Measurements from ENCODE around the gene ZPBP. TPM values are rescaled to one million over a fixed set of nuclear protein-coding genes. Genes with fewer than 3 reads are reported as not detected.
"Not testable (repeated sequence)": the region's sequence is repeated elsewhere in the genome, so short reads cannot be mapped to it uniquely, and the experiment has no call there.

The ZPBP gene
- total RNA-seq, 1 donor from 2014 or later = not detected

DNA sequence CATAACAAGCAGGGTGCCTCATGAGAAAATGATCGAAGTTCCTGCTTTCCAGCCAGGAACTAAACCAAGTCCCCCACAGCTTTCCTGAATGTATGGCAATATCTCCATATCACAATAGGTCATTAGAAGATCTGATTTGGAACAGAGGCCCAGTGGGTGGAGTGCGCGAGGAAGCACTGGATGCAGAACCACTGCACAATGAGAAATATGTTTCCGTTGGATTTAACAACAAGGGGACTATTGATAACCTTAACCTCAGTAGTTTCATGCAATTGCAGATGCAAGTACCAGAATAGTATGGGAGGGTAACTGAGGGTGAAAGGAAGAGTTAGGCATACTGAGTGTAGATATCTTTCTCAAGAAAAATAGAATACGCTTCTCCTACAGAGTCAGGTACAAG lies 45.3 kb downstream of the ZPBP start:
- DNase-seq (ENCODE audit: low read depth) = no peak

GRCh38 chr7:50041165-50041564 lies 51.9 kb downstream of the ZPBP start:
- not testable (repeated sequence) for DNase-seq (ENCODE audit: low read depth)

- DNase-seq (ENCODE audit: low read depth) = no peak
Measured at GRCh38 chr7:50037086-50037485, 56.0 kb downstream of the ZPBP start.

- no peak for DNase-seq (ENCODE audit: low read depth)
Measured at GRCh38 chr7:50022991-50023390, 70.1 kb downstream of the ZPBP start.

GRCh38 chr7:50022451-50022850 lies 70.6 kb downstream of the ZPBP start:
- DNase-seq (ENCODE audit: low read depth) = no peak

DNA sequence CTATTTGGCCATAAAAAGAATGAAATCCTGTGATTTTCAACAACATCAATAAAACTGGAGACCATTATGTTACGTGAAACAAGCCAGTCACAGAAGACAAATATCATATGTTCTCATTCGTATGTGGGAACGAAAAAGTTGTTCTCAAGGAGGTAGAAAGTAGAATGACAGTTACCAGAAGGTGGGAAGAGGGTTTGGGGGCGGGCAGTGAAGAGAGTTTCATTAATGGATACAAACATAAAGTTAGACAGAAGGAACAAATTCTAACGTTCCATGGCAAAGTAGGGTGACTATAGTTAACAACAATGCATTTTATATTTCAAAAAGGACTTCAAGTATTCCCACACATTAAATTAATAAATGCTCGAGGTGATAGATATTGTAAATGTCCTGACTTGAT lies 97.4 kb downstream of the ZPBP start:
- DNase-seq (ENCODE audit: low read depth) = no peak

DNA sequence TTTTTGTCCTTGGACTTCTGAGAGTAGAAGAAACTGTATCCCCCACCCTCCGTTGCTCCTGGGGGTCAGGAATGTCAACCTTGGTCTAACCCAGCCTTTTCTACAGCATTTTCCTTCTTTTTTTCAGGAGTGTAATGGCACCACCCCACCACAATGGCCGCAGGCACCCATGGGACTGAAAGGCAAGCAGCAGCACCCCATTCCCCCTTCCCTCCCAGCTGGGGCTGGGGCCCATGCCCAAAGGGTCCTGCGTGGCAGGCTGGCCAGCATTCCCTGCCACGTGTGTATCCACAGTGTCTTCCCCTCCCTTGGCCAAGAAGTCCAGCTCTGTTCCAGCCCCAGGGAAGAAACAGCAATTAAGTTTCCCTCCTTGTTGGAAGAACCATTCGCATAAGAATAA lies 106.9 kb downstream of the ZPBP start:
- no peak for DNase-seq (ENCODE audit: low read depth)

- DNase-seq (ENCODE audit: low read depth) = no peak
Measured at GRCh38 chr7:49980465-49980864, 112.6 kb downstream of the ZPBP start.

DNA sequence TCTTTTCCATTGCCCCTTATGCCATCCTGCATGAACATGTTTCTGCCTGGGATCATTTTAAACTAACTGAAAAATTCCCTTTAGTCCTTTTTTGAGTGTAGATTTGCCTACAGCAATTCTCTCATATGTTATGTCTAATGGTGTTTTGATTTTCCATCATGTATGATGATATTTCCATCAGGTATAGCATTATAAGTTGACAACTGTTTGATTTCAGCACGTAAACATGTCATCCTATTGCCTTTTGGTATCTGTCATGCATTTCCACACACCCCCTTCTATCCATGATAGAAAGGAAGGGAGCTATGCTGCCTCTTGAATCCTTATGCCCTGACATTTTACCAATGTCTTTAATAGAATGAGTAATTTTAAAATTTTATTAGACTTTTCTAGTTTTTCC lies 116.8 kb downstream of the ZPBP start:
- no peak for DNase-seq (ENCODE audit: low read depth)

DNA sequence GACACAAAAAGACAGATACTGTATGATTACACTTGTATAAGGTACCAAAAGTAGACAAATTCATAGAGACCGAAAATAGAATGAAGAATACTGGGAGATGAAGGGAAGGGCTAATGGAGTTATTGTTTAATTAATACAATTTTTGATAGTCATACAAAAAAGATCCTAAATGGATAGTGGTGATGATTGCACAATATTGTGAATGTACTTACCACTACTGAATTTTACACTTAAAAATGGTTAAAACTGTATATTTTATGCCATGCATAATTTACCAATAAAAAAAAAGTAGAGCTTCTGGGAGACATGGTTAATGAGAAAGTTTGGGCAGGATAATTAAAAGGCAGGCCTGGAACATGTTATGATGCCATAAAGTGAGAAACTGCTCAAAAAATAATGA lies 119.0 kb downstream of the ZPBP start:
- DNase-seq (ENCODE audit: low read depth) = no peak

- DNase-seq (ENCODE audit: low read depth) = no peak
Measured at GRCh38 chr7:49937608-49938007, 155.4 kb downstream of the ZPBP start.

- no peak for DNase-seq (ENCODE audit: low read depth)
Measured at GRCh38 chr7:49931627-49932026, 161.4 kb downstream of the ZPBP start.

DNA sequence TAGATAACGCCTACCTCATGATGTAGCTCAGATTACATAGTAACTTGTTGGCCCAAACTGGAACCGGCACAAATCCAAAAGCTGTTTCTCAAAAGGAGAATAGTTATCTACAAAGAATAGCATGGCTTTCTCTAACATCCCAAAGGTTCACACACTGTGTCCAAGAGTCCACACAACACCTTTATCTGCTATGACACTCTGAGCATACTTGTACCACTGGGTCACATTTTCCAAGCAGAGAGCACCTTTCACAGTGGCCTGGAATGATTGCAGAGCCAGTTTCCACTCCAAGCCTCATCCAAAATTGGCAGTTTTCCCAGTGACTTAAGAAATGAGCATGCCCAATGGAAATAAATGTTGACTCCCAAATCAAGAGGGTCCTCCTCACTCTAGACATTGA lies 164.3 kb downstream of the ZPBP start:
- no peak for DNase-seq (ENCODE audit: low read depth)

- DNase-seq (ENCODE audit: low read depth) = no peak
Measured at GRCh38 chr7:49927631-49928030, 165.4 kb downstream of the ZPBP start.

DNA sequence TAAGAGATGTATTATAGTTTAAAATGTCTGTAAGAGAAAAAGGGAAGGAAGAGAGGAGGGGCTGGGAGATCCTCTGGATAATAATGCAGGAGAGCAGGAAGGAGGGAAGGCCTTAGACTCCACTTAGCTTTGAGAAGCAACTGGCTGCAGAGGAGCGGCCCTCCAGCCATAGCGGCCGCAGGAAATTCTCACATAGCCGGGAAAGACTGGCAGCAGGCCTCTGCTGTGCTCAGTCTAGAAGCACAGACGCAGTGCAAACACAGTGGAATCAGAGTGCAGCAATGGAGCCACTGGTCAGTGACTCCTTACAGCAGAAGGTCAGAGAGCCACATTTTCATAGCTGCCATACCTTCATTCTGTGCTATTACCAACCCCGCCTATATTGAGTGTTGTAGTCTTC lies 166.3 kb downstream of the ZPBP start:
- no peak for DNase-seq (ENCODE audit: low read depth)

DNA sequence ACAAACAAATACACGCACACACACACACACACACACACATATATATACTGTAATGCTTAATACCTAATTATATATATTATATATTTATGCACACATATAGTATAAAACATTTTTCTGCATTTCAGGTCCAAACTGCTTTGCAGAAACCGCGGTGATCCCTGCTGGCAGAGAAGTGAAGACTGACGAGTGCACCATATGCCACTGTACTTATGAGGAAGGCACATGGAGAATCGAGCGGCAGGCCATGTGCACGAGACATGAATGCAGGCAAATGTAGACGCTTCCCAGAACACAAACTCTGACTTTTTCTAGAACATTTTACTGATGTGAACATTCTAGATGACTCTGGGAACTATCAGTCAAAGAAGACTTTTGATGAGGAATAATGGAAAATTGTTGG lies 181.1 kb downstream of the ZPBP start:
- no peak for DNase-seq (ENCODE audit: low read depth)

GRCh38 chr7:49894543-49894942 lies 198.5 kb downstream of the ZPBP start:
- DNase-seq (ENCODE audit: low read depth) = no peak

DNA sequence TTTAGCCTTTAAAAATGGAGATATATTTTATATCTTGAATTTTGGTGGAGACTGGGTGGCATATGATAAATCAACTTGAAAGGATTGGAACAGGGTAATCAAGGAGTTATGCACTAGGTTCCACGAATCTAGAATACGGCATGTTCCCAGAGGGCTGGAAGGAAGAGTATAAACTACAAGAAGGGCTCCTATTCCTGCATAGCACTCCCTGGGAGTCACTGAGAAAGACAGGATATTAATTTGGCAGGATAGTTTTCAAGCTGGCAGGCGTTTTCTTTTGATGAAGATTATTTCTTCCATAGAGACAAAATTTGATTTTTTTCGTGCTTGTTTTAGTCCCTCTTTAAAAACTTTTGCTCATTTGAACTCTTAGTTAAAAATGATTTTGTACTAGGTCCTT lies 199.9 kb downstream of the ZPBP start:
- no peak for DNase-seq (ENCODE audit: low read depth)

- no peak for DNase-seq (ENCODE audit: low read depth)
Measured at GRCh38 chr7:49892481-49892880, 200.6 kb downstream of the ZPBP start.

Other genes starting within 250 kb of the ZPBP start
- gene IKZF1, start 211.5 kb upstream of the ZPBP start, total RNA-seq = 2.4 TPM in 1 of 2 replicates, not detected in the other